Measurements from ENCODE around the gene KCNT2. TPM values are rescaled to one million over a fixed set of nuclear protein-coding genes. Genes with fewer than 3 reads are reported as not detected.

The KCNT2 gene
- total and polyA plus RNA-seq, 2 experiments from 2014 or later, result 1.2 to 8.8 TPM

GRCh38 chr1:196260270-196260669 is 348.0 kb downstream of the KCNT2 start:
- no peaks in the 10 kb centered on the region for H3K9me2 ChIP-seq (replicated peaks; ENCODE audit: insufficient read depth)
- DNase-seq (ENCODE audit: low spot score), result no peak
- H3K4me1 ChIP-seq (ENCODE audit: insufficient read depth), result no peaks in the 10 kb centered on the region
- no peaks in the 10 kb centered on the region for H3K79me2 ChIP-seq
- TF ChIP-seq CTCF (IDR thresholded peaks at IDR 0.05; ENCODE audit: poor library complexity) (no peak), EZH2phosphoT487 (IDR thresholded peaks at IDR 0.05; ENCODE audit: low read depth, severe bottlenecking, unreplicated experiment) (no peak), EZH2 (IDR thresholded peaks at IDR 0.05; ENCODE audit: borderline replicate concordance) (no peak)
- no peaks in the 10 kb centered on the region for H3K27me3 ChIP-seq
- H3K36me3 ChIP-seq (replicated peaks; ENCODE audit: insufficient read depth, low read depth), result no peaks in the 10 kb centered on the region
- H3K27ac ChIP-seq, result no peak overlapping the region
- H2AFZ ChIP-seq, result no peak overlapping the region
- no peaks in the 10 kb centered on the region for H4K20me1 ChIP-seq (ENCODE audit: insufficient read depth, poor library complexity, severe bottlenecking)
- H3K4me3 ChIP-seq, result no peak overlapping the region
- H3K9me3 ChIP-seq (ENCODE audit: low read depth), result no peaks in the 10 kb centered on the region
- H3K4me2 ChIP-seq, result no peak overlapping the region

- H3K79me2 ChIP-seq, result no peaks in the 10 kb centered on the region
- H2AFZ ChIP-seq, result no peak overlapping the region
- WGBS (ENCODE audit: low lambda C conversion rate, missing lambda C conversion rate), result 55% methylated on average over 2 of the region's 2 CpGs
- no peak overlapping the region for H3K27ac ChIP-seq
- H3K9me3 ChIP-seq (ENCODE audit: low read depth), result no peaks in the 10 kb centered on the region
- no peaks in the 10 kb centered on the region for H4K20me1 ChIP-seq (ENCODE audit: insufficient read depth, poor library complexity, severe bottlenecking)
- H3K4me2 ChIP-seq, result no peak overlapping the region
- TF ChIP-seq EZH2 (IDR thresholded peaks at IDR 0.05; ENCODE audit: borderline replicate concordance) (no peak), CTCF (IDR thresholded peaks at IDR 0.05; ENCODE audit: poor library complexity) (no peak), EZH2phosphoT487 (IDR thresholded peaks at IDR 0.05; ENCODE audit: low read depth, severe bottlenecking, unreplicated experiment) (no peak)
- H3K36me3 ChIP-seq (replicated peaks; ENCODE audit: insufficient read depth, low read depth), result no peaks in the 10 kb centered on the region
- H3K4me1 ChIP-seq (ENCODE audit: insufficient read depth), result no peaks in the 10 kb centered on the region
- H3K4me3 ChIP-seq, result no peak overlapping the region
- no peaks in the 10 kb centered on the region for H3K9me2 ChIP-seq (replicated peaks; ENCODE audit: insufficient read depth)
- DNase-seq (ENCODE audit: low spot score), result no peak
- H3K27me3 ChIP-seq, result no peaks in the 10 kb centered on the region
Observed at GRCh38 chr1:196259316-196259715, 348.9 kb downstream of the KCNT2 start.

GRCh38 chr1:196255762-196256161 is 352.5 kb downstream of the KCNT2 start:
- Histone ChIP-seq H3K27me3 (no peaks in the 10 kb centered on the region), H3K79me2 (no peaks in the 10 kb centered on the region), H3K4me1 (ENCODE audit: insufficient read depth) (no peaks in the 10 kb centered on the region), H3K9me3 (ENCODE audit: low read depth) (no peaks in the 10 kb centered on the region), H2AFZ (no peak overlapping the region), H3K4me2 (no peak overlapping the region), H3K9me2 (replicated peaks; ENCODE audit: insufficient read depth) (no peaks in the 10 kb centered on the region), H3K4me3 (no peak overlapping the region), H4K20me1 (ENCODE audit: insufficient read depth, poor library complexity, severe bottlenecking) (no peaks in the 10 kb centered on the region), H3K27ac (no peak overlapping the region), H3K36me3 (replicated peaks; ENCODE audit: insufficient read depth, low read depth) (no peaks in the 10 kb centered on the region)
- DNase-seq (ENCODE audit: low spot score), result no peak
- TF ChIP-seq EZH2phosphoT487 (IDR thresholded peaks at IDR 0.05; ENCODE audit: low read depth, severe bottlenecking, unreplicated experiment) (no peak), EZH2 (IDR thresholded peaks at IDR 0.05; ENCODE audit: borderline replicate concordance) (no peak), CTCF (IDR thresholded peaks at IDR 0.05; ENCODE audit: poor library complexity) (no peak)

- H3K4me1 ChIP-seq (ENCODE audit: insufficient read depth), result no peaks in the 10 kb centered on the region
- no peaks in the 10 kb centered on the region for H3K9me2 ChIP-seq (replicated peaks; ENCODE audit: insufficient read depth)
- H4K20me1 ChIP-seq (ENCODE audit: insufficient read depth, poor library complexity, severe bottlenecking), result no peaks in the 10 kb centered on the region
- no peak overlapping the region for H3K4me2 ChIP-seq
- DNase-seq (ENCODE audit: low spot score), result no peak
- H3K27me3 ChIP-seq, result no peaks in the 10 kb centered on the region
- no peak for TF ChIP-seq EZH2 (IDR thresholded peaks at IDR 0.05; ENCODE audit: borderline replicate concordance)
- TF ChIP-seq CTCF (IDR thresholded peaks at IDR 0.05; ENCODE audit: poor library complexity), result no peak
- TF ChIP-seq EZH2phosphoT487 (IDR thresholded peaks at IDR 0.05; ENCODE audit: low read depth, severe bottlenecking, unreplicated experiment), result no peak
- H3K79me2 ChIP-seq, result no peaks in the 10 kb centered on the region
- no peaks in the 10 kb centered on the region for H3K9me3 ChIP-seq (ENCODE audit: low read depth)
- no peak overlapping the region for H2AFZ ChIP-seq
- H3K27ac ChIP-seq, result no peak overlapping the region
- no peaks in the 10 kb centered on the region for H3K36me3 ChIP-seq (replicated peaks; ENCODE audit: insufficient read depth, low read depth)
- H3K4me3 ChIP-seq, result no peak overlapping the region
Observed at GRCh38 chr1:196229546-196229945, 378.7 kb downstream of the KCNT2 start.
